Peyer's patch (tissue), 4 donors: ENCODE measurements around the gene NCOA3.

ENCODE experiments used
- CTCF ChIP-seq, 6 experiments: fragments of 450-650 bp in 4 of 6; fragments of 200-600 bp in 2 of 6; sonication (generic) in 1 of 6; IDR thresholded peaks; one replicate each; pipeline ENCODE4 v1.5.1; 2017 to 2019; ENCODE audit warnings: antibody characterized with exemption in 6 of 6, mild to moderate bottlenecking in 3 of 6, moderate library complexity in 1 of 6
- POLR2A ChIP-seq, 2 donors: fragments of 450-650 bp; IDR thresholded peaks; one replicate each; pipeline ENCODE4 v1.5.1; 2017; ENCODE audit warnings: antibody characterized with exemption in 2 of 2, mild to moderate bottlenecking in 2 of 2, moderate library complexity in 2 of 2

DNA sequence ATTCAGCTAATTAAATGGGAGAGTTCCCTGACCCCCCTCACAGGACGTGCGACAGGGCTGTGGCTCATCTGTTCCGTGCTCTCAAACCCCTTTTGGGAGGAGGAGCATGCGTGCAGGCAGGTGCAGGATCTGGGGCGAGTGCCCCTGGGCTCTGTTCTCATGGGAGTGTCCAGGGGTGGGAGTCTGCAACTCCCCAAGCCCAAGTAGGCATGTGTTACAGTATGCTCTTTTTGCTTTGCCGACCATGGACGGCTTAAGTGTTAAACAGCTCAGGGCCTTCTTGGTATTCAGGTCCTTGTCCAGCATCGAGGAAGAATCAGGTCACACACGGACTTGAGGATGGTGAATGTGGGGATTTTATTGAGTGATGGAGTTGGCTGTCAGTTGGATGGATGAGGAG is 101.6 kb downstream of the NCOA3 start:
- no peak for TF ChIP-seq POLR2A (IDR thresholded peaks at IDR 0.05)
- TF ChIP-seq CTCF (IDR thresholded peaks at IDR 0.05), result no peak
